WTC11 (cell line): ENCODE measurements around the gene ZNF599.

Experiments
- ARID4B ChIP-seq: sonication (generic); formaldehyde crosslinking; IDR thresholded peaks from 2 replicates; pipeline ENCODE4 v1.8.0; 2023; ENCODE audit warnings: missing genetic modification reagents, mild to moderate bottlenecking, borderline replicate concordance
- ATF6 ChIP-seq: sonication (generic); formaldehyde crosslinking; IDR thresholded peaks from 2 replicates; pipeline ENCODE4 v1.8.1; 2023; ENCODE audit warnings: mild to moderate bottlenecking, missing genetic modification reagents
- CTCF ChIP-seq: fragments of 200-600 bp; IDR thresholded peaks from 2 replicates; pipeline ENCODE4 v1.8.0; 2022; ENCODE audit warnings: antibody characterized with exemption
- E2F5 ChIP-seq: sonication (generic); formaldehyde crosslinking; IDR thresholded peaks from 2 replicates; pipeline ENCODE4 v1.8.1; 2022; ENCODE audit warnings: mild to moderate bottlenecking, moderate library complexity, missing genetic modification reagents
- ELF4 ChIP-seq: sonication (generic); formaldehyde crosslinking; IDR thresholded peaks from 2 replicates; pipeline ENCODE4 v1.8.1; 2022; ENCODE audit warnings: low read depth, mild to moderate bottlenecking, moderate library complexity, missing genetic modification reagents
- SP1 ChIP-seq: sonication (generic); formaldehyde crosslinking; conservative IDR thresholded peaks from 2 replicates; pipeline ENCODE4 v1.8.1; 2022; ENCODE audit warnings: missing genetic modification reagents
- TP53 ChIP-seq: sonication (generic); formaldehyde crosslinking; IDR thresholded peaks from 2 replicates; pipeline ENCODE4 v1.8.1; 2023; ENCODE audit warnings: mild to moderate bottlenecking, missing genetic modification reagents
- ZSCAN18 ChIP-seq: fragments of 250-450 bp; sonication (Bioruptor Pico); IDR thresholded peaks from 2 replicates; pipeline ENCODE4 v2.1.2; 2022; ENCODE audit warnings: mild to moderate bottlenecking, moderate library complexity

- TF ChIP-seq E2F5 (no peak), ATF6 (no peak), CTCF (no peak), ELF4 (no peak), ZSCAN18 (CRISPR knock-in tag) (no peak), TP53 (CRISPR knock-in tag) (no peak), ARID4B (CRISPR knock-in tag) (no peak), SP1 (CRISPR knock-in tag) (no peak)
Observed at GRCh38 chr19:34715357-34715756, 57.7 kb downstream of the ZNF599 start.
